H9 (cell line): ENCODE measurements around the gene ZNF652. TPM values are rescaled to one million over a fixed set of nuclear protein-coding genes. Genes with fewer than 3 reads are reported as not detected.

Experiments
- DNase-seq: peaks from one replicate; pipeline ENCODE4 v3.0.0-alpha.2; 2017
- H2AFZ ChIP-seq: one replicate; pipeline ENCODE4 v1.6.1; 2013; ENCODE audit warnings: mild to moderate bottlenecking, low read length, control low read depth, moderate library complexity
- H2AK5ac ChIP-seq: 2 replicates; pipeline ENCODE4 v1.6.1; 2013; ENCODE audit warnings: low read length, control low read depth, mixed read lengths; ENCODE audit not compliant: insufficient read length
- H2BK120ac ChIP-seq: one replicate; pipeline ENCODE4 v1.6.1; 2013; ENCODE audit warnings: low read depth, mild to moderate bottlenecking, low read length, control low read depth, inconsistent platforms; ENCODE audit not compliant: poor library complexity, severe bottlenecking
- H2BK12ac ChIP-seq: 2 replicates; pipeline ENCODE4 v1.6.1; 2013; ENCODE audit warnings: low read length, control low read depth, mixed read lengths, low read depth; ENCODE audit not compliant: insufficient read length
- H2BK15ac ChIP-seq: 2 replicates; pipeline ENCODE4 v1.6.1; 2013; ENCODE audit warnings: low read depth, low read length, control low read depth
- H2BK20ac ChIP-seq: one replicate; pipeline ENCODE4 v1.6.1; 2013; ENCODE audit warnings: low read depth, mild to moderate bottlenecking, low read length, control low read depth, inconsistent platforms; ENCODE audit not compliant: poor library complexity, severe bottlenecking
- H2BK5ac ChIP-seq: 2 replicates; pipeline ENCODE4 v1.6.1; 2013; ENCODE audit warnings: low read length, control low read depth, mixed read lengths; ENCODE audit not compliant: insufficient read length
- H3K14ac ChIP-seq: 2 replicates; pipeline ENCODE4 v1.6.1; 2013; ENCODE audit warnings: low read length, control low read depth; ENCODE audit not compliant: insufficient read depth
- H3K18ac ChIP-seq: 2 replicates; pipeline ENCODE4 v1.6.1; 2013; ENCODE audit warnings: low read depth, mild to moderate bottlenecking, mixed read lengths, low read length, control low read depth; ENCODE audit not compliant: insufficient read length
- H3K23ac ChIP-seq: 2 replicates; pipeline ENCODE4 v1.6.1; 2013; ENCODE audit warnings: low read length, control low read depth, mixed read lengths, low read depth; ENCODE audit not compliant: insufficient read length
- H3K23me2 ChIP-seq: 2 replicates; pipeline ENCODE4 v1.6.1; 2013; ENCODE audit warnings: low read depth, mild to moderate bottlenecking, mixed read lengths, low read length, control low read depth; ENCODE audit not compliant: insufficient read length, poor library complexity, severe bottlenecking
- H3K27ac ChIP-seq: 2 replicates; pipeline ENCODE4 v1.5.1; 2013; ENCODE audit warnings: low read length, control low read depth, mixed read lengths, low read depth; ENCODE audit not compliant: insufficient read length
- H3K27me3 ChIP-seq: 2 replicates; pipeline ENCODE4 v1.6.1; 2013; ENCODE audit warnings: low read length, control low read depth, inconsistent platforms; ENCODE audit not compliant: insufficient read depth
- H3K4ac ChIP-seq: 2 replicates; pipeline ENCODE4 v1.6.1; 2013; ENCODE audit warnings: low read depth, mild to moderate bottlenecking, control low read depth, inconsistent platforms, low read length, moderate library complexity
- H3K4me1 ChIP-seq: 2 replicates; pipeline ENCODE4 v1.6.1; 2013; ENCODE audit warnings: low read length, control low read depth, inconsistent platforms; ENCODE audit not compliant: insufficient read depth
- H3K4me2 ChIP-seq: 2 replicates; pipeline ENCODE4 v1.6.1; 2013; ENCODE audit warnings: low read length, control low read depth, mixed read lengths; ENCODE audit not compliant: insufficient read length, insufficient read depth
- H3K56ac ChIP-seq: 2 replicates; pipeline ENCODE4 v1.6.1; 2013; ENCODE audit warnings: low read depth, mild to moderate bottlenecking, mixed read lengths, low read length, control low read depth; ENCODE audit not compliant: insufficient read length
- H3K79me1 ChIP-seq: 2 replicates; pipeline ENCODE4 v1.6.1; 2013; ENCODE audit warnings: low read depth, mild to moderate bottlenecking, moderate library complexity, low read length, control low read depth, inconsistent platforms; ENCODE audit not compliant: insufficient read depth, poor library complexity, severe bottlenecking
- H3K79me2 ChIP-seq: 2 replicates; pipeline ENCODE4 v1.6.1; 2013; ENCODE audit warnings: low read length, control low read depth, inconsistent platforms; ENCODE audit not compliant: insufficient read depth
- H3K9ac ChIP-seq: 2 replicates; pipeline ENCODE4 v1.6.1; 2013; ENCODE audit warnings: low read length, control low read depth, mixed read lengths; ENCODE audit not compliant: insufficient read length; ENCODE audit errors: extremely low read depth
- H3K9me3 ChIP-seq: one replicate; pipeline ENCODE4 v1.6.1; 2013; ENCODE audit warnings: low read depth, low read length, inconsistent platforms; ENCODE audit not compliant: control insufficient read depth
- H3T11ph ChIP-seq: one replicate; pipeline ENCODE4 v1.6.1; 2013; ENCODE audit warnings: mild to moderate bottlenecking, low read length, control low read depth, inconsistent platforms
- H4K20me1 ChIP-seq: one replicate; pipeline ENCODE4 v1.6.1; 2013; ENCODE audit not compliant: control insufficient read depth, insufficient read length, insufficient read depth
- H4K5ac ChIP-seq: 2 replicates; pipeline ENCODE4 v1.6.1; 2013; ENCODE audit warnings: low read depth, mild to moderate bottlenecking, mixed read lengths, low read length, control low read depth; ENCODE audit not compliant: insufficient read length
- H4K8ac ChIP-seq: replicated peaks from 2 replicates; pipeline ENCODE4 v1.6.1; 2013; ENCODE audit warnings: low read length, control low read depth, mixed read lengths, low read depth; ENCODE audit not compliant: insufficient read length
- H4K91ac ChIP-seq: 2 replicates; pipeline ENCODE4 v1.6.1; 2013; ENCODE audit warnings: low read depth, mild to moderate bottlenecking, moderate library complexity, mixed read lengths, low read length, control low read depth; ENCODE audit not compliant: insufficient read length
- H3K27ac Mint-ChIP-seq, 3 experiments: 2 replicates in 2 of 3; 3 replicates in 1 of 3; pipeline ENCODE4 v1.8.0; 2020 to 2021; ENCODE audit warnings: mixed read lengths in 3 of 3, mild to moderate bottlenecking in 1 of 3, moderate library complexity in 1 of 3
- H3K27me3 Mint-ChIP-seq: 2 replicates; pipeline ENCODE4 v1.8.0; 2021; ENCODE audit warnings: low read depth, mild to moderate bottlenecking, moderate library complexity, mixed read lengths
- H3K36me3 Mint-ChIP-seq, 3 experiments: 2 replicates in 2 of 3; 3 replicates in 1 of 3; pipeline ENCODE4 v1.8.0; 2020 to 2021; ENCODE audit warnings: low read depth in 3 of 3, mixed read lengths in 3 of 3; ENCODE audit not compliant: insufficient read depth in 1 of 3
- H3K4me1 Mint-ChIP-seq, 2 experiments: 2 replicates each; pipeline ENCODE4 v1.8.0; 2020; ENCODE audit warnings: mixed read lengths in 2 of 2
- H3K4me3 Mint-ChIP-seq, 2 experiments: 2 replicates in 1 of 2; 3 replicates in 1 of 2; pipeline ENCODE4 v1.8.0; 2020 to 2021; ENCODE audit warnings: mild to moderate bottlenecking in 2 of 2, mixed read lengths in 2 of 2, moderate library complexity in 1 of 2
- H3K9me3 Mint-ChIP-seq, 2 experiments: 2 replicates in 1 of 2; 3 replicates in 1 of 2; pipeline ENCODE4 v1.8.0; 2020; ENCODE audit warnings: mild to moderate bottlenecking in 2 of 2, mixed read lengths in 2 of 2, moderate library complexity in 1 of 2
- CTCF ChIP-seq: fragments of 200-600 bp; sonication (generic); conservative IDR thresholded peaks from 3 replicates; pipeline ENCODE4 v1.8.0; 2021; ENCODE audit warnings: antibody characterized with exemption, mild to moderate bottlenecking
- WGBS: extraction: QIAGEN DNeasy Blood & Tissue Kit; methylation state at CpG from one replicate; pipeline ENCODE4 v1.1.7; 2013; ENCODE audit warnings: missing lambda C conversion rate, low lambda C conversion rate, mixed read lengths; ENCODE audit not compliant: insufficient read length; ENCODE audit errors: extremely low coverage; 5-methylcytosine and 5-hydroxymethylcytosine counted together
- total RNA-seq: library from RNA; stranded (reverse); gene quantifications from 2 replicates; pipeline ENCODE4 v1.2.1, GENCODE V29; 2021

Gene ZNF652
- total RNA-seq, 1 experiment from 2014 or later: 33.6 TPM

GRCh38 chr17:49387498-49388289 lies 25.6 kb upstream of the ZNF652 start:
- H2BK20ac ChIP-seq: no peak overlapping the region
- H3K14ac ChIP-seq: no peak overlapping the region
- no peaks in the 10 kb centered on the region for H4K20me1 ChIP-seq
- H3K4me2 ChIP-seq: no peak overlapping the region
- no peaks in the 10 kb centered on the region for H3K23me2 ChIP-seq
- no peak overlapping the region for H3K4me3 Mint-ChIP-seq
- no peaks in the 10 kb centered on the region for H3K79me1 ChIP-seq
- H2AFZ ChIP-seq: no peak overlapping the region
- no peaks in the 10 kb centered on the region for H3K27me3 ChIP-seq
- no peak overlapping the region for H3K4ac ChIP-seq
- H2BK15ac ChIP-seq: no peak overlapping the region
- H3K4me1 ChIP-seq: no peaks in the 10 kb centered on the region
- no peak overlapping the region for H3T11ph ChIP-seq
- no peak overlapping the region for H2AK5ac ChIP-seq
- no peak overlapping the region for H2BK5ac ChIP-seq
- H3K36me3 Mint-ChIP-seq: no peaks in the 10 kb centered on the region
- no peak overlapping the region for H3K56ac ChIP-seq
- no CpG with 5 or more reads among the region's 11 CpGs for WGBS
- H4K91ac ChIP-seq: no peak overlapping the region
- H3K23ac ChIP-seq: no peak overlapping the region
- no peak overlapping the region for H2BK120ac ChIP-seq
- peaks cover 0 to 8% of the 10 kb centered on the region in 2 experiments; a peak in 1 of 4 replicates for H3K4me1 Mint-ChIP-seq
- no peaks in the 10 kb centered on the region for H3K9me3 Mint-ChIP-seq
- no peak overlapping the region for H3K27ac ChIP-seq
- no peaks in the 10 kb centered on the region; the same call in 1 of the 2 replicates for H3K27me3 Mint-ChIP-seq
- no peak overlapping the region for H2BK12ac ChIP-seq
- no peaks in the 10 kb centered on the region for H3K79me2 ChIP-seq
- no peak for TF ChIP-seq CTCF
- H3K9ac ChIP-seq: no peak overlapping the region
- H3K9me3 ChIP-seq: no peaks in the 10 kb centered on the region
- no peak overlapping the region for H4K5ac ChIP-seq
- H3K27ac Mint-ChIP-seq: no peak overlapping the region; a peak in 1 of 7 replicates
- no peak overlapping the region for H3K18ac ChIP-seq
- DNase-seq: no peak
- H4K8ac ChIP-seq: no peak overlapping the region
